Testis (tissue), 2 donors: ENCODE measurements around the gene HMCN2.

Experiments used
- POLR2A ChIP-seq: fragments of 450-650 bp; IDR thresholded peaks from one replicate; pipeline ENCODE4 v1.6.1; 2017; ENCODE audit warnings: antibody characterized with exemption, mild to moderate bottlenecking, moderate library complexity
- TF ChIP-seq, protein P1 (sequence below), 3 experiments: fragments of 450-650 bp in 2 of 3; fragments of 200-600 bp in 1 of 3; sonication (generic) in 1 of 3; IDR thresholded peaks; one replicate each; pipeline ENCODE4 v1.5.1; 2016 to 2019; ENCODE audit warnings: antibody characterized with exemption in 3 of 3, mild to moderate bottlenecking in 2 of 3, moderate library complexity in 1 of 3

DNA sequence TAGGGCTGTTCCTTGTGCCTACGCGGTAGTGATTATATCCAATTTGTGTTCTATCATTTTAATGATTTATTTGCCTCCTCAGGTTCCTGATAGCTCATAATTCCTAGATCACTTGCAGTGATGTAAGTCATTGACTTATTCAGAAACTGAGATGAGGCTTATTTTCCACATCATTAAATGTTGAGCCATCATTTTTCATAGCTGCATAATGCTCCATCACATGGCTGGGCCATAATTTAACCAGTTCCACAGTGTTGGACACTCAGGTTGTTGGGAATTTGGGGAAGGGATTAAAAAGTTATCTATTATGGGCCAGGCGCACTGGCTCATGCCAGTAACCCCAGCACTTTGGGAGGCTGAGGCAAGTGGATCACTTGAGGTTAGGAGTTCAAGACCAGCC lies 35.8 kb upstream of the HMCN2 start:
- TF ChIP-seq, protein P1, sequence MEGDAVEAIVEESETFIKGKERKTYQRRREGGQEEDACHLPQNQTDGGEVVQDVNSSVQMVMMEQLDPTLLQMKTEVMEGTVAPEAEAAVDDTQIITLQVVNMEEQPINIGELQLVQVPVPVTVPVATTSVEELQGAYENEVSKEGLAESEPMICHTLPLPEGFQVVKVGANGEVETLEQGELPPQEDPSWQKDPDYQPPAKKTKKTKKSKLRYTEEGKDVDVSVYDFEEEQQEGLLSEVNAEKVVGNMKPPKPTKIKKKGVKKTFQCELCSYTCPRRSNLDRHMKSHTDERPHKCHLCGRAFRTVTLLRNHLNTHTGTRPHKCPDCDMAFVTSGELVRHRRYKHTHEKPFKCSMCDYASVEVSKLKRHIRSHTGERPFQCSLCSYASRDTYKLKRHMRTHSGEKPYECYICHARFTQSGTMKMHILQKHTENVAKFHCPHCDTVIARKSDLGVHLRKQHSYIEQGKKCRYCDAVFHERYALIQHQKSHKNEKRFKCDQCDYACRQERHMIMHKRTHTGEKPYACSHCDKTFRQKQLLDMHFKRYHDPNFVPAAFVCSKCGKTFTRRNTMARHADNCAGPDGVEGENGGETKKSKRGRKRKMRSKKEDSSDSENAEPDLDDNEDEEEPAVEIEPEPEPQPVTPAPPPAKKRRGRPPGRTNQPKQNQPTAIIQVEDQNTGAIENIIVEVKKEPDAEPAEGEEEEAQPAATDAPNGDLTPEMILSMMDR (IDR thresholded peaks at IDR 0.05): no peak
- TF ChIP-seq POLR2A: no peak
